ENCODE data around the gene THOC1.

DNA sequence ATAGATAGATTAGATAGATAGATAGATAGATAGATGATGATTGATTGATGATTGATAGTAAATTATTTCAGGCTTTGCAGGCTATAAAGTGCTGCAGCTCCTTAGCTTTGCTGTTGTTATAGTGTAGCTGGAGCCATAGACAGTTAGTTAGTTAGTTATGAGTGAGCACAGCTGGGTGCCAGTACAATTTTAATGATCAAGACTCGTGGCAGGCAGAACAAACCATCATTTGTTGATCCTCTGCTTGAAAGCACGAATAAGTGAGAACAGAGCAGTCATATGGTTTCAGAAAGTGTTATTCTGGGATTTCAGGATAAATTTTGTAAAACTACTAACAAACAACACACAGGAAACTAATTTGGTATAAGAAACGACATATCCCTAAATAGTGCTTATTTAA is 53.9 kb downstream of the THOC1 start:
- TF ChIP-seq, protein P1, sequence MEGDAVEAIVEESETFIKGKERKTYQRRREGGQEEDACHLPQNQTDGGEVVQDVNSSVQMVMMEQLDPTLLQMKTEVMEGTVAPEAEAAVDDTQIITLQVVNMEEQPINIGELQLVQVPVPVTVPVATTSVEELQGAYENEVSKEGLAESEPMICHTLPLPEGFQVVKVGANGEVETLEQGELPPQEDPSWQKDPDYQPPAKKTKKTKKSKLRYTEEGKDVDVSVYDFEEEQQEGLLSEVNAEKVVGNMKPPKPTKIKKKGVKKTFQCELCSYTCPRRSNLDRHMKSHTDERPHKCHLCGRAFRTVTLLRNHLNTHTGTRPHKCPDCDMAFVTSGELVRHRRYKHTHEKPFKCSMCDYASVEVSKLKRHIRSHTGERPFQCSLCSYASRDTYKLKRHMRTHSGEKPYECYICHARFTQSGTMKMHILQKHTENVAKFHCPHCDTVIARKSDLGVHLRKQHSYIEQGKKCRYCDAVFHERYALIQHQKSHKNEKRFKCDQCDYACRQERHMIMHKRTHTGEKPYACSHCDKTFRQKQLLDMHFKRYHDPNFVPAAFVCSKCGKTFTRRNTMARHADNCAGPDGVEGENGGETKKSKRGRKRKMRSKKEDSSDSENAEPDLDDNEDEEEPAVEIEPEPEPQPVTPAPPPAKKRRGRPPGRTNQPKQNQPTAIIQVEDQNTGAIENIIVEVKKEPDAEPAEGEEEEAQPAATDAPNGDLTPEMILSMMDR (IDR thresholded peaks at IDR 0.05), result no peak
- TF ChIP-seq, protein P2, sequence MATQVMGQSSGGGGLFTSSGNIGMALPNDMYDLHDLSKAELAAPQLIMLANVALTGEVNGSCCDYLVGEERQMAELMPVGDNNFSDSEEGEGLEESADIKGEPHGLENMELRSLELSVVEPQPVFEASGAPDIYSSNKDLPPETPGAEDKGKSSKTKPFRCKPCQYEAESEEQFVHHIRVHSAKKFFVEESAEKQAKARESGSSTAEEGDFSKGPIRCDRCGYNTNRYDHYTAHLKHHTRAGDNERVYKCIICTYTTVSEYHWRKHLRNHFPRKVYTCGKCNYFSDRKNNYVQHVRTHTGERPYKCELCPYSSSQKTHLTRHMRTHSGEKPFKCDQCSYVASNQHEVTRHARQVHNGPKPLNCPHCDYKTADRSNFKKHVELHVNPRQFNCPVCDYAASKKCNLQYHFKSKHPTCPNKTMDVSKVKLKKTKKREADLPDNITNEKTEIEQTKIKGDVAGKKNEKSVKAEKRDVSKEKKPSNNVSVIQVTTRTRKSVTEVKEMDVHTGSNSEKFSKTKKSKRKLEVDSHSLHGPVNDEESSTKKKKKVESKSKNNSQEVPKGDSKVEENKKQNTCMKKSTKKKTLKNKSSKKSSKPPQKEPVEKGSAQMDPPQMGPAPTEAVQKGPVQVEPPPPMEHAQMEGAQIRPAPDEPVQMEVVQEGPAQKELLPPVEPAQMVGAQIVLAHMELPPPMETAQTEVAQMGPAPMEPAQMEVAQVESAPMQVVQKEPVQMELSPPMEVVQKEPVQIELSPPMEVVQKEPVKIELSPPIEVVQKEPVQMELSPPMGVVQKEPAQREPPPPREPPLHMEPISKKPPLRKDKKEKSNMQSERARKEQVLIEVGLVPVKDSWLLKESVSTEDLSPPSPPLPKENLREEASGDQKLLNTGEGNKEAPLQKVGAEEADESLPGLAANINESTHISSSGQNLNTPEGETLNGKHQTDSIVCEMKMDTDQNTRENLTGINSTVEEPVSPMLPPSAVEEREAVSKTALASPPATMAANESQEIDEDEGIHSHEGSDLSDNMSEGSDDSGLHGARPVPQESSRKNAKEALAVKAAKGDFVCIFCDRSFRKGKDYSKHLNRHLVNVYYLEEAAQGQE (IDR thresholded peaks at IDR 0.05; ENCODE audit: insufficient read depth in 1 of 2, low read depth in 2 of 2, low read length in 1 of 2), result no peak
- TF ChIP-seq POLR2AphosphoS5 (IDR thresholded peaks at IDR 0.05; ENCODE audit: low read depth, low read length), result no peak
- no peak for TF ChIP-seq SIN3A (IDR thresholded peaks at IDR 0.05; ENCODE audit: borderline replicate concordance, insufficient read depth, low read depth, low read length)
- no peak for TF ChIP-seq TCF7L2 (IDR thresholded peaks at IDR 0.05; ENCODE audit: low read depth, low read length)

Measured in Panc1 (cell line).